T-helper 1 cell (primary cell): ENCODE measurements around the gene PDE6A.

Experiments
- DNase-seq, 5 donors: peaks; one replicate each; pipeline ENCODE4 v3.0.0-alpha.2; 2012 to 2020

PDE6A gene

DNA sequence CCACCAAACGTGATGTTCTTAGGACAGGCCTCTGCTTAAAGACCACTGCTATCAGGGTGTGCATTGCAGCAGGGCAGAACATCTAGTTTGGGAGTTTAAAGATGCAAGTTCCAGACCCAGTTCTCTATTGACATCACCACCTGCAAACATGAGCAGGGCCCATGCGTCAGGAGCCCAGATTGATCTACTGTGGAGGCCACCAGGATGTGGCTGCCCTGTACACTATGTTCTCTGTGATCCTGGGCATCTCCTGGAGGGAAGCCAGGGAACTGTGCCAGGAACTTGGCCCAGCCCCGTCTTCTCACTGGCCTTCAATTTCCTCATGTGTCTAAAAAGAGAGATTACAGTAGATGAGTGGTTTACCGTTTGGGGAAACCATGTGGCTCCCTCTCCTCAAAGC lies 87.1 kb downstream of the PDE6A start:
- no peak for DNase-seq

DNA sequence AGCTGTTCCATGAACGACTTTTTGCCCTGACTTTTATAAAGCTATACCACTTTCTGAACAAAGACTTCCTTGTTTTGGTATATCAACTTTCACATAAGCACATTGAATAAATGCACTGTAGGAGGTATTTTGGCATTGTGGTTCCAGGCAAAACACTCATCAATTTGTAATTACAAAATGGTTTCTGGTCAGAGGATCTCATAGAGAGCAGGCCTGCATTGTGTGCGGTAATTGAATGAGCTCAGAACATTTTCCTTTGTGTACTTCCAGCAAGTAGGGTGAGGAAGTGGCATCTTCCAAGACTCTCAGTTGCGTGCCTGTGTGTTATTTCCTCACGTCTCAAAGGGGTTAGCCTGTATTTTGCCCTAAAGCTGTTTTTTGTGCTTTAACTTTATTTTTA lies 89.2 kb downstream of the PDE6A start:
- no peak for DNase-seq

DNA sequence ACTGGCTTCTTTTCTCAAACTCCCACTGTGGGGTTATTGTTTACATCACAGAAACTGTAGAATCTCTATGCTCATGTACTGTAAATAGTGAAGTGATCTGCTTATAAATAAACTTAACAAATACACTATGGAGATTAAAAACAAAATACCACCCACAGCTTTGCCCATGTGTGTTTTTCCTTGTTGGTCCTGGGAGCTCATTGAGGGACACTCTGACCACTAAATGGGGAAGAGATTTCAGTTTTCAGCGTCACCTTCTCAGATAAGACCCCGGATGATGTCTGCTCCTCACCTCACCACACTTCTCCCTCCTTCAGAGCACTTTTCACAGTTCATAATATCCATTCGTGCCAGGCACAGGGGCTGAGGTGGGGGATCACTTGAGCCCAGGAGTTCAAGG lies 89.7 kb downstream of the PDE6A start:
- DNase-seq, result no peak

DNA sequence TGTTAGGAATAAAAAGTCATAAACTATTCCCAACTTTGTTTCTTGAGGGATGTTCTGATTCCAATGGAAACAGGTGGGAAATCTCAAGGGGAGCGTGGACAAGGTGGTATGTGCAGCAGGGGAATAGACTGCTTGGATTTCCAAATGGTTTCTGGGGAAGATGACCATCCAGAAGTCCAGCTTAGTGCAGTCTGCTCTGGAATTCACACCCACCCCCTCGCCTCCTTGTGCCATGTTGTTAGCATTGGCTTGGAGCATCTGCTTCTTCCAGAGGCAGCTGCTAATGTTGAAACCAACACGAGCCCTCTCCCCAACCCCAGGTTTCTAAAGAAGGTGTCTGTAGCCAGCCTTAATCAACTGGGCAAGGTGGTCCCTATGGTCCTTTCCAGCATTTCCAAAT lies 90.9 kb downstream of the PDE6A start:
- no peak for DNase-seq

DNA sequence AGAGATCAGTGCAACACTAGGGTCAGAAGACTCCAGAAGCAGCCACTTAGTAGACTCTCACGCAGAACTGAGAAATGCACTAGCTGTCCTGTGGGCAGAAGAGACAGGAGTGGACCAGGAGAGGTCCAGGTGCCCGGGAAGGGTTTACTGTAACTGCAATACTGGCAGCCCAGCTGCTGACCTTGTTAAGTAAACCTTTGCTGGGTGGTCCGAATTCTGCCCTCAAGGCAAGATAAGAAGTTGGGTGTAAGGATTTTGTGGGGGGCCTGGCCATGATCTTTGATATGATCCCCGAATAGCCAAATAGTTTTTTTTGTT lies 91.3 kb downstream of the PDE6A start:
- DNase-seq, result no peak

DNA sequence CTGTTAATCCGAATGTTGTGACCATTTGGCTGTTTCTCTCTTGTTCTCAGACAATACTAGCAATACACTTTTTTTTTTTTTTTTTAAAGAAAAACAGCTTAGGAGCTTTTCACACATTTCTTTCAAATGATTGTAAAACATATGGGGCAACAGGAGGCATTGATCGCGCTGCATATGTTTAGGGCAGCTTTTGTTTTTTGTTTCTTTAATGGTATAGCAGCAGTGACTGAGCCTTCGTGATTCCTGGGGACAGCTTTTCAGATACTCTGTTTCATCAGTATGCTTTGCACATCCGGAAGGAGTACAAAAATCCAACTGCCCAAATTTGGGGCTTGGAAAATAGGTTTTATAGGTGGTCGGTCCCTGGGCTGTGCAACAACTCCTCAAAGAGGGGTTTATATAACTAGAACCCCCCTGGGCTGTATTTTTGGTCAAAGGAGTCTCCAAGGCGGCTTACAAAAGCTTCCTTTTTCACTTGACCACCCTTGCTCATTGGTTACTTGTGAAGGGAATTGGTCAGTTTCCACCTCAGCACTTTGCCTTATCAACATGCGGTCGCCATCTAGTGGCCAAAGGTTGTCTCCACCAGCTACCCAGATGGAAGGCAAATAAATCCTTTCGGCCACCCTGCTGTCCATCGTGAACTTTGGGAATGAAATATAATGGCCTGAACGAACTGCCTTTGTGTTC lies 91.8 kb downstream of the PDE6A start:
- peak in 2 of 5 donors; percentile 18 to 30 for DNase-seq

DNA sequence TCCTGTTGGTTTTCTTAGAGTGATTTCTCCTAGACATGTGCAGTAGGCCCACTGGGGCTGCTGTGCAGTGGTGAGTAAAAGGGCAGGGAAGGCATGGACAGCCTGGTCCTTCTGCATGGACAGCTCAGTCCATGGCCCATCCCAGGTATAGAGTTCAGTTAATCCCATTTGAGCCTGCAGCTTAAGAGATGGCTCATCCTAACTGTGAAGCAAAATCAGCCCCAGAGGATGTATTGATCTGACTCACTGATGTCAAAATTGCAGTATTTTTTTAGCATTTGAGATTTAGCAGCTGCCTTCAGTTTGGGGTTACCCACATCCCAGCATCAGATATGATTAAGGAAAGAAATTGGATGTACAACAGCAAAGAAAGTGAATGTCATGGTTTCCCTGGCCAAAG lies 93.4 kb downstream of the PDE6A start:
- no peak for DNase-seq

DNA sequence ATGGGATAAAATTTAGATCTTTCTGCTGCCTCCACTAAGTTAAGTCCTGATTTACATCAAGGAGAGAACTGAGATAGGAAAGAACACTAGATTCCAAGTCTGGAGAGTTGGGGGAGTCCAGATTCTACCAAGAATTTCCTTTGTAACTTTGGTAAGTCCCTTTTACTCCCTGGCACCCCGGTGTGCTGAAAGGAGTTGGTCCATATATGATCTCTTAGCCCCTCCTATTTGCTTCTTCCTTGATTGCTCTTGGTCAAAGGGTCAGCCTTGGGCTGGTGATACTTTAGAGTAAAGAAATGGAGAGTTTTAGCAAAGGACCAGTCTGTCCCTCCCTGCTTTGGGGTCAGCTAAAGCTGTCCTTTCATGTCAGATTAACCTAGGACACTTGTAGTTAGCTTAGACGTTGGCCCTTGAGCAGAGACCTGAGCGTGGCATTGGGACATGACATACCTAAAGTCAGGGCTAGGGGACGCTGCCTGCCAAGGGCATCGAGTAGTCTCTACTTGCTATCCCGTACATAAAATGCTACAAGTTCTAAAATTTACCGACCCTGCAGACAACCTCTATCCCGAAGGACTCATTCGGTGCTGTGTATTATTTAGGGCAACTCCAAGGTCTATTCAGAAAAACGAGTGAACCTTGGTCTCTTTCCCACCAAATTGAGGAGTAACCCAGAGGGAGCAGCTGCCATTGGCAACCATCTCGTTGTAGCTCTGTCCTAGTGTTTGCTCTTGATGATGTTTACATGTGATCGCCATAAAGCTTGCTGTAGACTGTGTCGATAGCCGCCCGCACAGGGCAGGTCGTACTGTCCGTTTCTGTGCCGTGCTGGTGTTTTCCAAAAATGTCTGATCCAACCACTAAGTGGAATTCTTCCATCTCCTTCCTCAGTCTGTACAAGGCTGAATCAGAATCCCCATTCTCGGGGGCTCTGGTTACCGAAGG lies 94.4 kb downstream of the PDE6A start:
- DNase-seq, result no peak

DNA sequence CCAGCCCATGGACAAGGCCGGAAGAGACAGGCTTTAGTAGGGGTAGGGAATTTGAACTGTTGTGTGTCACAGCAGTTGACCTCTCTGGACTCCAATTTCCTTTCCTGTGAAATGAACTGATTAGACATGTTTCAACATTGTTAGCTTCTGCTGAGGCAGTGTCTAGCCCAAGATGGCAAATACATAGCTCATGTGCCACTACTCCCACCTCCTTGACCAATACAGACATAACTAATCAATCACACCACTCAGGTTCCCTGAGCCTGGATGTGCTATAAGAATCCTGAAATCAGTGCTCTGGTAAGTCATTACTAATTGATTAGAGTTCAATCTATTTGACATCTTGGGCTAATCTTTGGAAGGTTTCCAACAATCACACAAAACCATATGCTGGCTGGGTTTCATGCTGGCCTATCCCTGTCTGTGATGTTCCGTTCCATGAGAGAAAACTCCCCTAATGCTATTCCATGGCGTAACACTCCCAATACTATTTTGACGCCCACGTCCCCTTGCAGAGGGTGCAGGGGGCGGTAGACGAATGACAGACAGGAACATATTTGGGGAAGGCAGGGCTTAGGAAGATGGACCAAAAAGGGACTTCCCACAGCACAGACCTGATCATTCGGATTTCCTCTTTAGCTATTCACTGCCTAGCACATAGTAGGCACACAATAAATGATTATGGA lies 95.2 kb downstream of the PDE6A start:
- DNase-seq, result no peak

DNA sequence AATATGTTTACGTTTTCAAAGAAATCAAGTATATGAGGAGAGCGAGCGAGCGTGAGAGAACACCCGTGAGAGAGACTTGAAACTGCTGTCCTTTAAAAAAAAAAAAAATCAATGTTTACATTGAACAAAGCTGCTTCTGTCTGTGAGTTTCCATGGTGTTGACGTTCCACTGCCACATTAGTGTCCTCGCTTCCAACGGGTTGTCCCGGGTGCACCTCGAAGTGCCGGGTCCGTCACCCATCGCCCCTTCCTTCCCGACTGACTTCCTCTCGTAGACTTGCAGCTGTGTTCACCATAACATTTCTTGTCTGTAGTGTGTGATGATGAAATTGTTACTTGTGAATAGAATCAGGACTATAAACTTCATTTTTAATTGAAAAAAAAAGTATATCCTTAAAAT lies 97.0 kb downstream of the PDE6A start:
- DNase-seq, result no peak

DNA sequence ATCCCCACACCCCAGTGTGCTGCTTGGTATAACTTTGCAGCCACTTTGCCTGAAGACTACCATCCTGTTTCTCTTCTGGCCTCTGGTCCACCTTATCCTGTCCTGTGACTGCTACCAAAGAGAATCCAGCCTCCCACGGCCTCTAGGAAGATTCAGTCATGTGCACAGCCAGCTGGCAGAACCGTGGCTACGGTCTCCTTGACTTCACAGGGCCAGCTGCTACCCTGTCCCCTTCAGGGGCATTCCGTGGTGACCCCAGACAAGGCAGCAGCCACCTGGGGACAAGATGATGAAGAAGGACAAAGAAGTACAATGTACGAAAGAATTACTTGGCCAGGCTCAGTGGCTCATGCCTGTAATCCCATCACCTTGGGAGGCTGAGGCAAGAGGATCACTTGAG lies 98.6 kb downstream of the PDE6A start:
- DNase-seq, result no peak

DNA sequence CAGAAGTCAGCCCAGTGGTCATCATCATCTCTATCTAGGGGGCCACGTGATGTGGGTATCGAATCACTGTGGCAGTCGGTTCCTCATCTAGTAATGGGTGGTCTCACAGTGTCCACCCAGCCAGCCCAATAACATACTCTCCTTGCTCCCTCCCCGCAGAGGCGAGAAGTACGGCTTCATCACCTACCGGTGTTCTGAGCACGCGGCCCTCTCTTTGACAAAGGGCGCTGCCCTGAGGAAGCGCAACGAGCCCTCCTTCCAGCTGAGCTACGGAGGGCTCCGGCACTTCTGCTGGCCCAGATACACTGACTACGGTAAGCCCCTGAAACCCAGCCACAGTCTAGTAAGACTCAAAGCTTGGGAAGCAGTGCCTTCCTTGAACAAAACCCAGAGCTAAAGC lies 99.0 kb downstream of the PDE6A start:
- no peak for DNase-seq

DNA sequence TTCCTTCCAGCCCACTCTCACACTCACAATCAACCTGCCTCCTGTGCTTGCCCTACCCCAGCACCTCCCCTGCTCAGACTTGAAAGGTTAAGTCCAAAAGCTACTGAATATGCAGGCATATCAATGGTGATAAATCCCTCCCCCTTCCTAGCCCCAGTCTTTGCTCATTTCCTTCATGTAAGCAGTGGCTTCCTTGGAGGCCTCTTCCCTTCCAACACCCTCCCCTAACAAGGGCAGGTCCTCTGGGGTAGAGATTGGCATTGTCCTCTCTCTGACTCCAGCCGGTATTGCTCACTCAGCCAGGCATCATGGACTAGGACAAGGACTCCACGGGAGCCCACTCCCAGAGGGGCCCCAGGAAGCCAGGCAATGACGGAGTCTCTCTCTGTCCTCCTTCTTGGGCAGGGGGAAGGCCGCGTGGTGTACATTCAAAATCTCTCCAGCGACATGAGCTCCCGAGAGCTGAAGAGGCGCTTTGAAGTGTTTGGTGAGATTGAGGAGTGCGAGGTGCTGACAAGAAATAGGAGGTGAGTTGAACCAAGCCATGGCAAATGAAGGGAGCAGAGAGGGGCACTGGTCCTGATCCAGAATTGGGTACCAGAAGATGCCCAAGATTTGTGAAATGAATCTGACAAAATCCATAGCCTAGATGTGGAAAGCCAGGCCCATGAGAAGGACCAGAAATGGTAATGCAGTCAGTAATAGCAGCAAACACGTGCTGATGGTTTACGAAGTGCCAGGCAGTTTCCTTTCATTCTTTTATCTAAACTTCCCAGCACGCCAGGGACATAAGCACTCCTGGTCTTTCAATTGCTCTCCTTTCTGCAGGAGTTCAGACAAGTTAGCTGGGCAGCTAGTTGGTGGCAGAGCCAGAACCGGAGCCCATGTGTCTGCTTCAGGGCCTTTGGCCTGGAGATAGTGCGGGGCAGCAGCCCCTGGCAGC lies 102.5 kb downstream of the PDE6A start:
- no peak for DNase-seq

DNA sequence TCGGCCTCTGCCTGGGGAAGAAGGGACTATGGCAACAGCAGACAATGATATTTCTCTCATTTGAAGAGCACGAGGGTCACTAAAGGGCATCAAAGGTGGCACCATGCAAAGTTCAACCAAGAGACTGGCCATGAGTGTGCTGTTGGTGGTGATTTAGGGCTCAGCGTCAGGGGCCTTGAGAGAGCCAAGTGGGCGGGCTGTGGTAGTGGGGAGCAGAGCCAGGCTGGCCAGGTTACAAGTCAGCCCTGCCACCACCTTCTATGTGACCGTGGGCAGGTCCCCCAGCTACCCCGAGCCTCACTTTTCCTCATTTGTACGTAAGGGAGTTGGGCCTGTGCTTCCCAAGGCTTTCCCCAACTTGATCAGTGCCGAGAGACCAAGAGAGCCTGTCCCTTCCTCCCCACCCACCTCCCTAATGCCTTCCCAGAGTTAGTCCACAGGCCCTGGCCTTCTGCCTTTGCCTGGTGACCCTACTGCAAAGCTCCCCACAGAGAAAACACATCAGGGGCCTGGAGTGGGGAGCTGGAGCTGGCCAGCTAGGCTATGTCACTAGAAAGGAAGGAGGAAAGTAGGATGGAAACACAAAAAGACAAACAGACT lies 104.3 kb downstream of the PDE6A start:
- DNase-seq, result no peak

DNA sequence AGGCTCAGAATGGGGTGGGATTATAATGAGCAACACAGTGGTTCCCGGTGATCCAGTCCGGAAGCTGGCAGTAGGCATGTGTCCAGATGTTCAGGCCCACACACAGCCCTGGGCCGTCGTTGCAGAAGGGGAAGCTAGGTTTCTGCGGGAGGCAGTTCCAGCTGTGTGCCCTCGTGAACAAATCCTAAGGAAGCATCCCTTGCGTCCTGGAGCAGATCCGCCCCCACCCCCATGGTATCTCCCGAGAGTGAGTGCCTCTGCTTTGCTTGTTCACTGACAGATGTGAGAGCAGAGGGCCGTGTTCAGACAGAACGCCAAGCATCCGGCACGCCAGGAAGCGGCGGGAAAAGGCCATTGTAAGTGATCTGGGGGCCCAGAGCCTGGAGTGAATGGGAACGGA lies 104.8 kb downstream of the PDE6A start:
- no peak for DNase-seq

DNA sequence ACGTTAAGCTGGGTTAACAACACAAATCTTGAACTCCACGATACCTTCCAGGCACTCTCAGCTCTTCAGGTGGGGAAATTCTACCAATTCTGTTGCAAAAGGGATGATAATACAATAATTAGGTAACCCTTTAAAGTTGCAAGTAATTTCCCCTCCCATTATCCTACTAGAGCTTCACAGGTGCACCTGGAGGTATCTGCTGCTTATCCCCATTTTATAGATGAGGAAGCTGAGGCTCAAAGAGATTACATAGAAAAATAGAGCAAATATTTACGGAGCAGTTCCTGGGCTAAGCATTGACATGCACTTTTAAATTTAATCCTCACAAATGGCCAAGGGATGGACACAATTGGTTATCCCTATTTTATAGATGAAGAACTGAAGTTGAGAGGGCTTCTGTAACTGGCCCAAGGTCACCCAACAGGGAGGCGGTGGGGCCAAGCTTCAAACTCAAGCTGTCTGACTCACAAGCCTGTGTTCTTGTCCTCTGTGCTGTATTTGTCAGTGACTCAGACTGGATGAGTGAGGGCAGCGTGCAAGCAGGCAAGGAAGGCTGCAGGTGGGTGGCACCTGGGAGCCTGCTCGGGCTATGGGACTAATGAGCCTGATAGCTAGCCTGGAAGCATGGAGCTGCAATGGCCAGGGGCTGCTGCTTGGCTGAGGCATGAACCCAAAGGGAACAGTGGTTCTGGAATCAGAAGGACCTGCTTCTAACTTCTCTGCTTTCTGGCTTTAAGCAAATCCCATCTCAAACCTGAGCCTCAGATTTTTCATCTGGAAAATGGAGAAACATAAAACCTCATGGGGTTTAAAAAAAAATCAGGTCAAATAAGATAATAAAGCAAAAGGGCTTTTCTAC lies 105.5 kb downstream of the PDE6A start:
- no peak for DNase-seq

DNA sequence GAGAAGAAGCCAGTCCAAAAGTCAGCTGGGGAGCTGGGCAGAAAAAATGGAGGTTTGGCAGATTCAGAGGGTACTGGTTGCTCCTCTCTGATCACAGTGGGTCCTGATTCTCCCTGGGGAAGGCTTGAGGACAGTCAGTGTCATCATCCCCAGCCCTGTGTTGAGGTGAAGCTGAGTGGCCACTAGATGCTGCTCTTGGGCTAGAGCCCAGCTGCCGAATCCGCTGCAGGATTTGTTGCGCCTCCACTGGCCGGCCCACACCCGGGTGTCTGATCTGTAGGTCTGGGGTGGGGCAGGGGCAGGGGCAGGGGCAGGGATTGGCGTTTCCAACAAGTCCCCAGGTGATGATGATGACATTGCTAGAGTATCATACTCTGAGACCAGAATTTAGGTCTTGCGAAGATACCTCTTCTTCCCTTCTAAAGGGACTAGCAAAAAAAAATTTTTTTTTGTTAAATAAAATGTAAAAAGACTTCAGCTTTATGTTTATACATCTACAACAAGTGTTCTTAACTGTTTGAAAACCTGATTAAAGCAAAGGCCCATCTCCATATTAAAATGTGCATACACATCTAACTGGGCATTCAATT lies 106.8 kb downstream of the PDE6A start:
- peak in 1 of 5 donors; percentile 21 for DNase-seq

DNA sequence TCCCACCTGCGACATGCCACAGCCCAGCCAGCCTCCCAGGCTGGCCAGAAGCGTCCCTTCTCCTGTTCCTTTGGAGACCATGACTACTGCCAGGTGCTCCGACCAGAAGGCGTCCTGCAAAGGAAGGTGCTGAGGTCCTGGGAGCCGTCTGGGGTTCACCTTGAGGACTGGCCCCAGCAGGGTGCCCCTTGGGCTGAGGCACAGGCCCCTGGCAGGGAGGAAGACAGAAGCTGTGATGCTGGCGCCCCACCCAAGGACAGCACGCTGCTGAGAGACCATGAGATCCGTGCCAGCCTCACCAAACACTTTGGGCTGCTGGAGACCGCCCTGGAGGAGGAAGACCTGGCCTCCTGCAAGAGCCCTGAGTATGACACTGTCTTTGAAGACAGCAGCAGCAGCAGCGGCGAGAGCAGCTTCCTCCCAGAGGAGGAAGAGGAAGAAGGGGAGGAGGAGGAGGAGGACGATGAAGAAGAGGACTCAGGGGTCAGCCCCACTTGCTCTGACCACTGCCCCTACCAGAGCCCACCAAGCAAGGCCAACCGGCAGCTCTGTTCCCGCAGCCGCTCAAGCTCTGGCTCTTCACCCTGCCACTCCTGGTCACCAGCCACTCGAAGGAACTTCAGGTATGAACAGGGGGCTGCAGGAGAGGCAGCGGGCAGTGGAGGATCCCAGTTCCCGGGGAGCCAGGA lies 108.0 kb downstream of the PDE6A start:
- DNase-seq, result no peak

DNA sequence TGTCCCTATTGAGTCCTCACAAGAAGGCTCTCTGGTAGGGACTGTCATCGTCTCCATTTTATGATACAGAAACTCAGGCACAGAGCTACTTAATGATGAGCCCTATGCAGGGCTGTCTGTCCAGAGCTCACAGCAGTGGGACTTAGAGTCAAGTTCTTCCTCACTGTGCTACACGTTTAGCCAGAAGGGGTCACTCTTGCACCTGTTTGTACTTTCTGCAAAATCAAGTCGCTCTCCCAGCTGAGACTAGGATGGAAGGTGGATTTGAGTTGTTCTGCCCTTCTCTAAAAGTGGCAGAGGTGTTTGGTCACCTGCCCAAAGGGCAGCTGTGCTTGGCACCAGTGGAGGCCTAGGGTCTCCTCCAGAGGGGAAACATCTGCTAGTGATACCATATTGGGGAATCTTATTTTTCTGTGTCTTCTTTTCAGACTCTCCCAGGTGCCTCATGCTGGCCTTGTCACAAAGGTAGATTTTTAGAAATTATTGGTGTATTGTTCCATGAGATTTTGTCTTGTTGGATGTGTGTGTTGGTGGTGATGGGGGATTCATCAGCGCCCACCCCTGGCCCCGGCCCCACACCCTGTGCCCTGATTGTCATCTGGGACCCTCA lies 110.2 kb downstream of the PDE6A start:
- peak in 4 of 5 donors; percentile 19 to 70 (median 38) for DNase-seq
